Measurements from ENCODE around the gene ECSIT.

- TF ChIP-seq CTCF (IDR thresholded peaks at IDR 0.05) (no peak), POLR2A (IDR thresholded peaks at IDR 0.05) (no peak)
These were observed 43.6 kb downstream of the ECSIT start for GRCh38 chr19:11485245-11485837.
